ENCODE measurements around the gene FOXC1.

- TF ChIP-seq POLR2AphosphoS2 (IDR thresholded peaks at IDR 0.05; ENCODE audit: low read depth, low read length) (no peak), ZFP41 (CRISPR knock-in tag; IDR thresholded peaks at IDR 0.05; ENCODE audit: borderline replicate concordance) (no peak), HNRNPH1 (optimal IDR thresholded peaks at IDR 0.05; ENCODE audit: low read depth, low read length) (no peak), SMC3 (IDR thresholded peaks at IDR 0.05; ENCODE audit: low read length) (no peak), THAP9 (CRISPR knock-in tag; IDR thresholded peaks at IDR 0.05; ENCODE audit: borderline replicate concordance) (no peak), FOXA1 (IDR thresholded peaks at IDR 0.05) (no peak), FOXA1 (CRISPR knock-in tag; IDR thresholded peaks at IDR 0.05) (no peak), ZNF850 (CRISPR knock-in tag; conservative IDR thresholded peaks at IDR 0.05) (no peak), POLR2A (IDR thresholded peaks at IDR 0.05; ENCODE audit: insufficient read depth in 1 of 2, low read depth in 2 of 2, low read length in 2 of 2) (no peak), ZNF121 (CRISPR knock-in tag; IDR thresholded peaks at IDR 0.05) (no peak), CTCF (CRISPR knock-in tag; IDR thresholded peaks at IDR 0.05) (no peak), ZZZ3 (CRISPR knock-in tag; IDR thresholded peaks at IDR 0.05; ENCODE audit: borderline replicate concordance) (no peak), MAZ (IDR thresholded peaks at IDR 0.05; ENCODE audit: borderline replicate concordance, low read depth, low read length) (no peak), MAZ (CRISPR knock-in tag; IDR thresholded peaks at IDR 0.05; ENCODE audit: low read depth) (no peak), ZNF792 (CRISPR knock-in tag; IDR thresholded peaks at IDR 0.05) (no peak)
These were observed 10.9 kb downstream of the FOXC1 start for GRCh38 chr6:1620504-1621069.

All from HepG2 (cell line).